ENCODE data around the gene GNL2. TPM values are rescaled to one million over a fixed set of nuclear protein-coding genes. Genes with fewer than 3 reads are reported as not detected.

The GNL2 gene
- total and polyA plus RNA-seq, 10 of the 15 experiments (the other 5 are each of a cell fraction or from before 2014, with no cell fraction given) = 64.2 to 167 (median 88.2) TPM

DNA sequence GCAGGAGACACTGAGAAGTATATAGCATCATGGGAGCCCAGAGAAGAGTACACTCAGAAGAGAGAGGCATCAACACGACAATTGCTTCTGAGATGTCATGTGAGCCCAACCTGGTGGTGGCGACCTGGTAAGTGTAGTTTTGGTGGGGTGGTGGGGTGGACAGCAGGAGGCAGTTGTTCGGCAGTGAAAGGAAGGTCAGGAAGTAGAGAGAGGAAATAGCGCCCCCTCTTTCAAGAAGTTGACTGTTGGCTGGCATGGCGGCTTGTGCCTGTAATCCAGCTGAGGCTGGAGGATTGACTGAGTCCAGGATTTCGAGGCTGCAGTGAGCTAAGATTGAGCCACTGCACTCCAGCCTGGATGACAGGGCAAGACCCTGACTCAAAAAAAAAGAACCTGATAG, 26.4 kb upstream of the GNL2 start (continued):
- TF ChIP-seq, protein P1, sequence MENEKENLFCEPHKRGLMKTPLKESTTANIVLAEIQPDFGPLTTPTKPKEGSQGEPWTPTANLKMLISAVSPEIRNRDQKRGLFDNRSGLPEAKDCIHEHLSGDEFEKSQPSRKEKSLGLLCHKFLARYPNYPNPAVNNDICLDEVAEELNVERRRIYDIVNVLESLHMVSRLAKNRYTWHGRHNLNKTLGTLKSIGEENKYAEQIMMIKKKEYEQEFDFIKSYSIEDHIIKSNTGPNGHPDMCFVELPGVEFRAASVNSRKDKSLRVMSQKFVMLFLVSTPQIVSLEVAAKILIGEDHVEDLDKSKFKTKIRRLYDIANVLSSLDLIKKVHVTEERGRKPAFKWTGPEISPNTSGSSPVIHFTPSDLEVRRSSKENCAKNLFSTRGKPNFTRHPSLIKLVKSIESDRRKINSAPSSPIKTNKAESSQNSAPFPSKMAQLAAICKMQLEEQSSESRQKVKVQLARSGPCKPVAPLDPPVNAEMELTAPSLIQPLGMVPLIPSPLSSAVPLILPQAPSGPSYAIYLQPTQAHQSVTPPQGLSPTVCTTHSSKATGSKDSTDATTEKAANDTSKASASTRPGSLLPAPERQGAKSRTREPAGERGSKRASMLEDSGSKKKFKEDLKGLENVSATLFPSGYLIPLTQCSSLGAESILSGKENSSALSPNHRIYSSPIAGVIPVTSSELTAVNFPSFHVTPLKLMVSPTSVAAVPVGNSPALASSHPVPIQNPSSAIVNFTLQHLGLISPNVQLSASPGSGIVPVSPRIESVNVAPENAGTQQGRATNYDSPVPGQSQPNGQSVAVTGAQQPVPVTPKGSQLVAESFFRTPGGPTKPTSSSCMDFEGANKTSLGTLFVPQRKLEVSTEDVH (IDR thresholded peaks at IDR 0.05; ENCODE audit: low read depth, partially characterized antibody) = no peak
- TF ChIP-seq RCOR1 (conservative IDR thresholded peaks at IDR 0.05; ENCODE audit: low read depth, low read length) (no peak), ATF7 (IDR thresholded peaks at IDR 0.05; ENCODE audit: low read depth) (no peak), SREBF2 (IDR thresholded peaks at IDR 0.05; ENCODE audit: low read length) (no peak)
- TF ChIP-seq, protein P2, sequence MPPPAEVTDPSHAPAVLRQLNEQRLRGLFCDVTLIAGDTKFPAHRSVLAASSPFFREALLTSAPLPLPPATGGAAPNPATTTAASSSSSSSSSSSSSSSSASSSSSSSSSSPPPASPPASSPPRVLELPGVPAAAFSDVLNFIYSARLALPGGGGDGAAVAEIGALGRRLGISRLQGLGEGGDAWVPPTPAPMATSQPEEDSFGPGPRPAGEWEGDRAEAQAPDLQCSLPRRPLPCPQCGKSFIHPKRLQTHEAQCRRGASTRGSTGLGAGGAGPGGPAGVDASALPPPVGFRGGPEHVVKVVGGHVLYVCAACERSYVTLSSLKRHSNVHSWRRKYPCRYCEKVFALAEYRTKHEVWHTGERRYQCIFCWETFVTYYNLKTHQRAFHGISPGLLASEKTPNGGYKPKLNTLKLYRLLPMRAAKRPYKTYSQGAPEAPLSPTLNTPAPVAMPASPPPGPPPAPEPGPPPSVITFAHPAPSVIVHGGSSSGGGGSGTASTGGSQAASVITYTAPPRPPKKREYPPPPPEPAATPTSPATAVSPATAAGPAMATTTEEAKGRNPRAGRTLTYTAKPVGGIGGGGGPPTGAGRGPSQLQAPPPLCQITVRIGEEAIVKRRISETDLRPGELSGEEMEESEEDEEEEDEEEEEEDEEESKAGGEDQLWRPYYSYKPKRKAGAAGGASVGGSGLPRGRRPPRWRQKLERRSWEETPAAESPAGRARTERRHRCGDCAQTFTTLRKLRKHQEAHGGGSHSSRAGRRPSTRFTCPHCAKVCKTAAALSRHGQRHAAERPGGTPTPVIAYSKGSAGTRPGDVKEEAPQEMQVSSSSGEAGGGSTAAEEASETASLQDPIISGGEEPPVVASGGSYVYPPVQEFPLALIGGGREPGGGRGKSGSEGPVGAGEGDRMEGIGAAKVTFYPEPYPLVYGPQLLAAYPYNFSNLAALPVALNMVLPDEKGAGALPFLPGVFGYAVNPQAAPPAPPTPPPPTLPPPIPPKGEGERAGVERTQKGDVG (CRISPR knock-in tag; IDR thresholded peaks at IDR 0.05) = no peak

DNA sequence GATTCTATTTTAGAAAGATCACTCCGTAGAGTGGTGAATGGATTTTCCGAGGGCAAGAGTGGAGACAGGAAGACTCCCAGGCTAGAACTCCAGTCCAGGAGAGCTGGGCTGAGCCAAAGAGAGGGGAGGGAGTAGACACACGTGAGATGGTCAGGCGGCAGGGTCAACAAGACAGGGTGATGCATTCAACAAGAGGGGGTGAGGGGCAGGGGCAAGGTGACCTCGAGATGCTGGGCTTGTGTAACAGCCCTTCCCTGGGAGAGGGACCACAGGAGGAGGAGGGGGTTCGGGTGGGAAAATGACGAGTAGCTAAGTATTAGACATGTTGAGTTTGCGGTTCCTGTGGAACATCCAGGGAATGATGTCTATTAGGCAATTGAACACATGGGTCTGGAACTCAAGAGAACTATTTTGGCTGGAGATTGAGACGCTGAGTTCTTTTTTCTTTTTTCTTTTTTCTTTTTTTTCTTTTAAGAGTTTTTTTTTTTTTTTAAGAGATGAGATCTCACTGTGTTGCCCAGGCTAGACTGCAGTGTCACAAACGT, 25.7 kb upstream of the GNL2 start:
- no peak for FAIRE-seq
- H3K4me2 ChIP-seq (ENCODE audit: control insufficient read depth, insufficient read depth) = no peak overlapping the region
- in situ Hi-C loops (cut with MboI) (no loop called here), intact Hi-C loops (cut with micrococcal nuclease; ENCODE audit: unreplicated experiment) (no loop called here)
- ChIA-PET RAD21 (ENCODE audit: unreplicated experiment) (no interaction called here), CTCF (interaction anchor here (1.3 kb wide), 1 partner anchor 19 kb away, joined by 3 read pairs; no protein-coding TSS in a partner anchor), POLR2A (no interaction called here), SMC1A (ENCODE audit: uncharacterized antibody, unreplicated experiment) (interaction anchor here (0.5 kb wide), 1 partner anchor 57 kb away, joined by 3 read pairs; no protein-coding TSS in a partner anchor)
- no peaks in the 10 kb centered on the region for H3K9me3 ChIP-seq (replicated peaks; ENCODE audit: control insufficient read depth, insufficient read depth, low read length)
- no peaks in the 10 kb centered on the region for H3K36me3 ChIP-seq (ENCODE audit: control insufficient read depth in 2 of 2, insufficient read depth in 2 of 2, low read length in 1 of 2)
- no TSS peak for BruUV-seq (replicated peaks)
- no peak overlapping the region for H3K4me3 ChIP-seq
- no peaks in the 10 kb centered on the region for H3K79me2 ChIP-seq (ENCODE audit: control insufficient read depth, insufficient read depth, low read length)
- H3K4me1 ChIP-seq (ENCODE audit: control insufficient read depth, insufficient read depth, low read length) = no peaks in the 10 kb centered on the region
- ATAC-seq = no peak
- no peak for DNase-seq (ENCODE audit: low read depth, low spot score)
- H2AFZ ChIP-seq (ENCODE audit: control insufficient read depth, low read depth, low read length) = no peak overlapping the region
- 33% methylated on average over 10 of the region's 10 CpGs for WGBS (ENCODE audit: insufficient coverage, insufficient replicate concordance, low lambda C conversion rate, missing lambda C conversion rate)
- no peaks in the 10 kb centered on the region for H4K20me1 ChIP-seq (ENCODE audit: control insufficient read depth, insufficient read depth)
- no peak overlapping the region for H3K27ac ChIP-seq (ENCODE audit: control insufficient read depth, insufficient read depth)
- H3K9ac ChIP-seq (ENCODE audit: control insufficient read depth, insufficient read depth, low read length) = no peak overlapping the region
- peaks cover 0 to 6% of the 10 kb centered on the region in 2 experiments; a peak in 2 of 4 replicates for H3K27me3 ChIP-seq (replicated peaks in 1 of 2; ENCODE audit: control insufficient read depth in 2 of 2, insufficient read depth in 2 of 2, low read length in 1 of 2)
- TF ChIP-seq ZZZ3 (IDR thresholded peaks at IDR 0.05; ENCODE audit: control insufficient read depth, insufficient read length, low read depth) = no peak
- TF ChIP-seq EGR1 (IDR thresholded peaks at IDR 0.05; ENCODE audit: borderline replicate concordance in 1 of 2, low read depth in 2 of 2, low read length in 2 of 2) = no peak
- TF ChIP-seq POLR2AphosphoS5 (IDR thresholded peaks at IDR 0.05; ENCODE audit: low read length) = no peak
- TF ChIP-seq NR2C2 (IDR thresholded peaks at IDR 0.05; ENCODE audit: borderline replicate concordance, control insufficient read depth, insufficient read length, low read depth) = no peak
- TF ChIP-seq RBBP5 (conservative IDR thresholded peaks at IDR 0.05) = no peak
- TF ChIP-seq, protein P3, sequence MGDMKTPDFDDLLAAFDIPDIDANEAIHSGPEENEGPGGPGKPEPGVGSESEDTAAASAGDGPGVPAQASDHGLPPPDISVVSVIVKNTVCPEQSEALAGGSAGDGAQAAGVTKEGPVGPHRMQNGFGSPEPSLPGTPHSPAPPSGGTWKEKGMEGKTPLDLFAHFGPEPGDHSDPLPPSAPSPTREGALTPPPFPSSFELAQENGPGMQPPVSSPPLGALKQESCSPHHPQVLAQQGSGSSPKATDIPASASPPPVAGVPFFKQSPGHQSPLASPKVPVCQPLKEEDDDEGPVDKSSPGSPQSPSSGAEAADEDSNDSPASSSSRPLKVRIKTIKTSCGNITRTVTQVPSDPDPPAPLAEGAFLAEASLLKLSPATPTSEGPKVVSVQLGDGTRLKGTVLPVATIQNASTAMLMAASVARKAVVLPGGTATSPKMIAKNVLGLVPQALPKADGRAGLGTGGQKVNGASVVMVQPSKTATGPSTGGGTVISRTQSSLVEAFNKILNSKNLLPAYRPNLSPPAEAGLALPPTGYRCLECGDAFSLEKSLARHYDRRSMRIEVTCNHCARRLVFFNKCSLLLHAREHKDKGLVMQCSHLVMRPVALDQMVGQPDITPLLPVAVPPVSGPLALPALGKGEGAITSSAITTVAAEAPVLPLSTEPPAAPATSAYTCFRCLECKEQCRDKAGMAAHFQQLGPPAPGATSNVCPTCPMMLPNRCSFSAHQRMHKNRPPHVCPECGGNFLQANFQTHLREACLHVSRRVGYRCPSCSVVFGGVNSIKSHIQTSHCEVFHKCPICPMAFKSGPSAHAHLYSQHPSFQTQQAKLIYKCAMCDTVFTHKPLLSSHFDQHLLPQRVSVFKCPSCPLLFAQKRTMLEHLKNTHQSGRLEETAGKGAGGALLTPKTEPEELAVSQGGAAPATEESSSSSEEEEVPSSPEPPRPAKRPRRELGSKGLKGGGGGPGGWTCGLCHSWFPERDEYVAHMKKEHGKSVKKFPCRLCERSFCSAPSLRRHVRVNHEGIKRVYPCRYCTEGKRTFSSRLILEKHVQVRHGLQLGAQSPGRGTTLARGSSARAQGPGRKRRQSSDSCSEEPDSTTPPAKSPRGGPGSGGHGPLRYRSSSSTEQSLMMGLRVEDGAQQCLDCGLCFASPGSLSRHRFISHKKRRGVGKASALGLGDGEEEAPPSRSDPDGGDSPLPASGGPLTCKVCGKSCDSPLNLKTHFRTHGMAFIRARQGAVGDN (IDR thresholded peaks at IDR 0.05) = no peak
